GM21423 (cell line): ENCODE results near the gene SRC.

ENCODE experiments used
- ATAC-seq: cut with Tn5 transposase; IDR thresholded peaks from one replicate; pipeline ENCODE4 v1.9.1; 2021; ENCODE audit warnings: mild to moderate bottlenecking, moderate library complexity; ENCODE audit not compliant: unreplicated experiment

SRC gene

DNA sequence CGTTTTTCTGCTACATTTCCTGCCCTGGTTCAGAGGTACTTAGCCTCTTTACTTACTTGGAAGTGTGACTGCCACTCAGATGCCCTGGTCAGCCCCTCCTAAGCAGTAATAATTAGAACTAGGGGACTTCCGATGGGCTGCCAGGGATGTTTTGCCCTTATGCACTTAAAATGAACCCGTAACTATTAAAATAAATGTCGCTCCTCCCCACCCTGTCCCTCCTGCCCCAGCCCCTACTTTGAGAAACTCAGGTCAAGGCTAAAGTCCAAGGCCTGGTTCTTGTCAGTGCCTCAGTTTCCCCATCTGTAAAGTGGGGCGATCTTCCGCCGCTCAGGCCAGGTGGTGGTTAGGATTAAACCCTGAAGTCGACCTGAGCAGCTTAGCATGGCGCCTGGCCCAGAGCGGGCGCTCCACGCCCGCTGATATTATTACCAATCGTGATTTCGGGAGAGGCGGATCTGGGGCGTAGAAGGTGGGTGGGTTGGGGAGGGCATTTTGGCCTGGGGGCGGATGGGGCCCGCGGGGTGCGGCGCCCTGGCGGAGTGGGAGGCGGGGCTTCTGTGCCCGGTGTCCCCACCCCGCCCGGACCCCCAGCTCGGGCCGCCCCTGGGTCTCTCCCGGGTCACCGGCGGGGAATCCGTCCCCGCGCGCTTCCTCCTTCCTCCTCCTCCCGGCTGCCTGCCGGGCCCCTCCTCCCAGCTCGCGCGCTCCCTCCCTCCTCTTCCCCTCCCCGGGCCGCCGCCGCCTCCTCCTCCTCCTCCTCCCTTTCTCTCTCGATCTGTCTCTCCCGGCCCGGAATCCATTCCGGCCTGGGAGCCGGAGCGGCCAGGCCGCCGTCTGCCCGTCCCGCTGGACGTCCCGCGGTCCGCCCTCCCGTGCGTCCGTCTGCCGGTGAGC is at the start of gene SRC:
Gene SRC (plus strand): TSS at position 802 of the 897 bp plus-strand sequence. CDS start 38,014 bp downstream, outside the sequence.
- ATAC-seq, result no peak

DNA sequence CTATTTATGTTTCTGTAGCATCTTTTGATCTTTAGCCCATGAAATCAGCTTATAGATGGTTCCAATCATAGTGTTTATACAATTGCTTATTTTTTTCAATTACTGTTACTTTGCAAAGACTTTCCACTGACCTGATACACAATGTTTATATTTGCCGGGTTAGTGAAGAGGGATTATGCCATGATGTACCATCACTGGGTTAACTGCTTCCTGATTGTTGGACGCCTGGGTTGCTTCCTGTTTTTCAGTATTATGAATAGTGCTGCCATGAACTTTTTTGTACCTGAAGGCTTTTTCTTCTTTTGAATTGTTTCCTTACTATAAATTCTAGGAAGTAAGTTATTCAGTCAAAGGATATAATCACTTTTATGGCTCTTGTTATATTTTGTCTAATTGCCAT is 49.6 kb upstream of the SRC start:
- ATAC-seq, result no peak

DNA sequence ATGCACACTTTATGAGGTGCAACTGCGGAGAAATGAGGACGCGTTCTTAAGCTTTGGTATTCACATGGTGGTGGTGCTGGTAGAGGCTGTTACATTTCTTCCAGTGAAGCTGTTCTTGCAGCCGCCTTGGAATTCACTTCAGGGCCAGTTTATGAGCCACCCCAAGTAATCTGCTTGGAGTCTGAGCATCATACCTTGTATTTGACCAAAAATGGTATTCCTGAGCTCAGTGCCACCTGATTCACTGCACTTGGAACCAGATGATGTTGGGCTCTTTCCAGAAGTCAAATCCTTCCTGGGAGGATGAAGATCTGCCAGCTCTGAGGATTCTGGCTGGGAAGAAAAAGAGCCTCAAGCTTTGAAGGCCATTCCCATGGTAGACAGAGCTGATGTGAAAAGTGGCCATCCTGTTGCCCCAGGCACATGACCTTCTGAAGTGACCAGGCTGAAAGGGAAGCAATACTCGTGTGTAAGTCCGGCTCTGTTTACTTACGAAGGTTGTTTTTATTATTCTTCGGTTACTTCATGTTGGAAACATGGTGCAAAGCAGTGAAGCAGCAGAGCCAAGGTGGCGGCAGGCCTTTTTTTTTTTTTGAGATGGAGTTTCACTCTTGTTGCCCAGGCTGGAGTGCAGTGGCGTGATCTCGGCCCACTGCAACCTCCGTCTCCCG is 48.7 kb upstream of the SRC start:
- ATAC-seq, result no peak

DNA sequence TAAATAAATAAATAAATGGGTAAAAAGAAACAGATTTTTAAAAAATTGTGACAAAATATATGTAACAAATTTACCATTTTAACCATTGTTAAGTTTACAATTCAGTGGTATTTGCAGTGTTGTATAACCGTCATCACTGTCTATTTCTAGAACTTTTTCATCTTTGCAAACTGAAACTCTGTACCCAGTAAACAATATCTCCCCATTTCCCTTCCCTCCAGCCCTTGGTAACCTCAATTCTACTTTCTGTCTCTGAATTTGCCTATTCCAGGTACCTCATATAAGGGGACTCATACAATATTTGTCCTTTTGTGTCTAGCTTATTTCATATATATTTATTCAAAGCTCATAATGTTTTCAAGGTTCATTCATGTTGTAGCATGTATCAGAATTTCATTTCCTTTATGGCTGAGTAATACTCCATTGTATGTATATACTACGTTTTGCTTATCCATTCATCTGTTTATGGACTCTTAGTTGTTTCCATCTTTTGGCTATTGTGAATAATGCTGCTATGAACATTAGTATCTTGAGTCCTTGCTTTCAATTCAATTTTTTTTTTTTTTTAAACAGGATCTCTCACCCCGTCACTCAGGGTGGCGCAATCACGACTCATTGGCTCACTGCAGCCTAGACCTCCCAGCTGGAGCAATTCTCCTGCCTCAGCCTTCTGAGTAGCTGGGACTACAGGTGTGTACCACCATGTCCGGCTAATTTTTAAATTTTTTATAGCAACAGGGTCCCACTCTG is 47.6 kb upstream of the SRC start:
- no peak for ATAC-seq

DNA sequence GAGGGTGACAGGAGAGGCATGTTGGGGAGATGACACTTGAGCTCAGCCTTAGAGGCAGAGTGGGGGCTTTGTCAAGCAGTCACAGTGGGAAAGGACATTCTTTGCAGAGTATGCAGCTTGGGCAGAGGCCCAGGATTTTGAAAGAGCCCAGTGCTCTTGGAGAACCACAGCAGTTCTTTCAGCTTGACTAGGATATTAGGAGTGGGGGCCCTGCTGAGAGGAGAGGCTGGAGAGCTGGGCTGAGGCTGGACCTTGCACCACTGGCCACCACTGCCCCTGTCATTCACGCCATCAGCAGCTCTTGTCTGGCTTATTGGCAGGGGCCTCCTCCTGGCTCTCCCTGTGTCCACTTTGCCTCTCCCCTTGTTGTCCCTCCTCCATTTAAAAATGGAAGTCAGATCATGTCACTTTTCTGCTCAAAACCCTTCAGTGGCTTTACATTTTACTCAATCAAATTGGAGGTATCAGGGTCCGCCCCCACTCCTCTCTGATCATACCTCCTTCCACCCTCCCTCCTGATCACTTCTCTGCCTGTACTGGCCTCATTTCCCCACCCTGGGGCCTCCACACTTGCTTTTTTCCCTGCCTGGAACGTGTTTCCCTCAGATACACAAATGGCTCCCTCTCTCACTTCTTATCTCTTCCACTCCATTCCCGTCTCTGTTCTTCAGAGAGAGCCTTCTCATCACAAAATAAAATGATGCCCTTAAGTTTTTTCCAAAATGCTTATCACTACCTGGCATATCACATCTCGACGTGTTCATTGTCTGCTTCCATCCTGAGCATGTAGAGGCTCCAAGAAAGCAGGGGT is 46.0 kb upstream of the SRC start:
- ATAC-seq, result no peak

DNA sequence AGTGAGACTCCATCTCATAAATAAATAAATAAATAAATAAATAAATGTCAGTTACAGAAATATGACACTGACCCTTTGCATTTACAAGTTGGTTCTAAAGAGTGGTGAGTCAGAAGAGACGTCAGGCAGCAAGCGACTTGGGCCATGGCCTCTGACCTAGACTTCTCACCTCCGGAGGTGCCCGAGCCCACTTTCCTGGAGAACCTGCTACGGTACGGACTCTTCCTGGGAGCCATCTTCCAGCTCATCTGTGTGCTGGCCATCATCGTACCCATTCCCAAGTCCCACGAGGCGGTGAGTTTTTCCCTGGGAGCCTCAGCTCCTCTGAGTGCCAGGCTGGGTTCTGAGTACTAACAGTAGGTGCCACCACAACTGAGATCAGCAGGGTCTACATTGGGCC is 44.8 kb upstream of the SRC start:
- no peak for ATAC-seq

DNA sequence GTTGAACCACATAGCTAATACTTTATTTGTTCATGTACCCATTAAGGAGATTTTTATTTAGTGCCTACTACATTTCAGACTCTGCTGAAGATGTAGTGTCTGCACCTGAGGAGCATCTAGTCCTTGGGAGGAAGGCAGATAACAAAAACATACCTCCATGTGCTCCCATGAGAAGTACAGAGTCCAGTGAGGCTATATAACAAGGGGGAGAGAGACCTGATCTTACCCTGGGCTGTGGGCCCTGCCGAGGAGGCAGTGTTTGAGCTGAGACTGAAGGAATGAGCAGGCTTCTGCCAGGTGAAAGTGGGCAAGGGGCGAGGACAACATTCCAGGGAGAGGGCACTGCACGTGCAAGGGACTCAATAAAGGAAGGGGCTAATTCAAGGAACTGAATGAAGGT is 44.4 kb upstream of the SRC start:
- ATAC-seq, result no peak

DNA sequence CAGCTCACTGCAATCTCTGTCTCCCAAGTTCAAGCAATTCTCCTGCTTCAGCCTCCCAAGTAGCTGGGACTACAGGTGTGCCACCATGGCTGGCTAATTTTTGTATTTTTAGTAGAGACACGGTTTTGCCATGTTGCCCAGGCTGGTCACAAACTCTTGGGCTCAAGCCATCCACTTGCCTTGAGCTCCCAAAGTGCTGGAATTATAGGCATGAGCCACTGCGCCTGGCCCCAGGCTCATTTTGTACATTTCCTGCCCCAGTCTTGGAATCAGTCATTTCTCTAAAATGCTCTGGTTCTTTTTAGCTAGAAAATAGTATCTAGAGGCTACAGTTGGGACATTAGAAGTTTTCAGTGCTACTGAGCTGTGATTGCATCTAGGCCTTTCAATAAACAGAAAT is 43.0 kb upstream of the SRC start:
- ATAC-seq, result no peak

DNA sequence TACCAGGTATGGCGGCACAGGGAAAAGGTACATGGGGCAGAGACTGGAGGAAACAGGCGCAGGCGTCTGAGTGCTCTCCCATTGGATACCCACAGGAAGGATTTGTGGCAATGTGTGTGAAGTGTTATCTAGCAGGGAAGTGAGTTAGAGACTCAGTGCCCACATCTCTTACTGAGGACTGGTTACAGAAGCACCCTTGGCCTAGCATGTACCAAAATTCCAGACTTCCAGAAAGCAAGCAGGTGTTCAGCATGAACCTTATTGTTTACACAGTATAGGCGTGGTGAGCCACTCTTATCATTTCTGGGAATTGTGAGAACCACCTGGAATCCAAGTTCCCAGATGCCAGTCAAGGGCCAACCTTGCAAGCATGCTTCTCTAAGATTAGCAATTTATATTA is 42.3 kb upstream of the SRC start:
- ATAC-seq, result no peak

DNA sequence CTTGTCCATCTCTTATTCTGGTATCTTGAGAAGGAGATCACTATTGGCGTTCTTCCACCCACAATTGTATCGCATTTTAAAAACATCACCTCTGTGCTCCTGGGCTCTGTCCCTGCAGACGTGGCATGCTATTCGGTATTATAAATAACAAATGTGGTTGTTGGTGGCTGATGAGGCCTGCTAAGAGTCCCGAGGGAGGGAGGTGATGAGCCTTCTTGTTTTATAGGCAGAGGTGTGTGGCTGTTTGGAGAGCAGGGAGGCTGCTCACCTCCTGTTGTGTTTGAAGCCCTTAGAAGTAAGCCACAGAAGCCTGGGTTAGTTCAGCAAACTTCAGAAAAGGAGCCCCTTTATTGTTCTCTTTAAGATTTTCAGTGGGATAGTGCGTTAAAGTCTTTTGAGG is 40.9 kb upstream of the SRC start:
- ATAC-seq, result no peak

DNA sequence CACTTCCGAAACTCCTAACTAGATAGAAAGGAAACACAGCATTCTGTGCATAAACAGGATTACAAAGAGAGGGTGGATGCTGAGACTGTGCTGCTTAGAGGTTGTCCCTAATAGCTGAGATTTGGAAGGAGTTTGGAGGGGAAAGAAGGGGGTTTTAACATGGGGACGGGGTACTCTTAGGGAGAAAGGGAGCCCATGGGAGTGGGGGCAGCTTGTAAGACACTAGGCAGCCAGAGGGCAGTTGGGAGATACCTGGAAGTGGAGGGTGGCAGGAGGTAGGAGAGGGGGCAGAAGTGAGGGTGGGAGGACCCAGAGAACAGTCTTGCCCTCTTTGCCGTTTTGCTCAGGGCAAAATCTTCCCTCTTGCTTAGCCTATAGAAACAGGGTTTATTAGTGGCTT is 40.1 kb upstream of the SRC start:
- no peak for ATAC-seq

DNA sequence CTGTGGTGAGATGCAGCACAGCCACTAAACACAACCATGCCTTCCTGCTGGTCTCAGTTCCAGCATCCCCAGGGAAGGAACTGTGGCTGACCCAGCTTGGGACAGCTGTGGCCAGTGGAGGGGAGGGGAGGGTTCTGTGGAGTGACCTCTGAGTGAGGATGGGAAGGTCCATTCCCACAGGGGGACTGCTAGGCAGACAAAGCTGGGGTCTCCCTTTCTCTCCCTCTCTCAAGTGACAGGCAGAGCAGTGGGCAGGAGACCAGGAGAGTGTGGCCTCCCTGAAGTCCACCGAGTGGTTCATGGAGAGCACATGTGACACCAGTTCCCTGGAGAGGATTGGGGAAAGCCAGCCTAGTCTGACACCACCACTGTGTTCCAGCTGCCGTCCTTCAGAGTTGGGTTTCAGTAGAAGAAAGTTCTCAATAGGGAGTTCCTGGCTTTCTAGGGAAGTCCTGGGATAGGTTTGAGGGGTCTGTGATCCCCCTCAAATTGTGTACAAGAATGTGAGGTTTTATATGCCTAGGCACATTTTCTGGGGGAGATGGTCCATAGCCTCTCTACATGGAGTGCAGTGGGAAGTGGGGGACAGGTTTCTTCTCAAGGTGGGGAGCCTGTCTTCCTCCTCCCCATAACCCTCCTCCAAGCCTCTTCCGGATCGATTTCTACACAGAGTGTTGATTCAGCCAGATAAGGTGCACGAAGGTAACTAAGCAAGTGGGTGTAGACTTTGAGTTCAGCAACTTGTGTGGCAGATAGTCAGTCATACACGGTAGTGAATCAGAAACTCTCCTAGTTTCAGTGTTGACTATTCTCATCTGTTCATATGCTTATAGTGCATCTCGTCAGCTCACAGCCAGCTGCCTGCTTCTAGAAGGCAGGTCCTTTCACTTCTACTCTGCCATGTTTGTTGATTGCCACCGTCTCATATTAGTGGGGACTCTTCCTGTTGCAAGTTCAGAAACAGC is 37.6 kb upstream of the SRC start:
- ATAC-seq, result peak; percentile 78

DNA sequence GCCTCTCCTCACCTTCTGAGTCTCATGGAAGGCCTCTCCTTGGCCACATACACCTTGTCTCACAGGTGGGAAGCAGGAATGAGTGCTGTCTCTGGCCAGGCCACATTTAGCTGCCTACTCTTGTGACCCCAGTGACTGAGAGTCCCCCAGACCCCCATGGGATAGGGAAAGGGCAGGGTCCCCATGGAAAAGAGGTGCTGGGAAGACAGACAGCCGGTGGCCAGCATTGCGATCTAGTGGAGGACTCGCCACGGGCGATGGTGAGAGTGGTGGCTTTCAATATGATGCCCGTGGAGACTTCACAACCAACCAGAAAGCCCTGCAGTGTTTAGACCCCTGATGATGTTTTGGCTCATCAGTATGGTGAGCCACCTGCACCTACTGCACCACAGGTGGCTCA is 36.6 kb upstream of the SRC start:
- ATAC-seq, result no peak

DNA sequence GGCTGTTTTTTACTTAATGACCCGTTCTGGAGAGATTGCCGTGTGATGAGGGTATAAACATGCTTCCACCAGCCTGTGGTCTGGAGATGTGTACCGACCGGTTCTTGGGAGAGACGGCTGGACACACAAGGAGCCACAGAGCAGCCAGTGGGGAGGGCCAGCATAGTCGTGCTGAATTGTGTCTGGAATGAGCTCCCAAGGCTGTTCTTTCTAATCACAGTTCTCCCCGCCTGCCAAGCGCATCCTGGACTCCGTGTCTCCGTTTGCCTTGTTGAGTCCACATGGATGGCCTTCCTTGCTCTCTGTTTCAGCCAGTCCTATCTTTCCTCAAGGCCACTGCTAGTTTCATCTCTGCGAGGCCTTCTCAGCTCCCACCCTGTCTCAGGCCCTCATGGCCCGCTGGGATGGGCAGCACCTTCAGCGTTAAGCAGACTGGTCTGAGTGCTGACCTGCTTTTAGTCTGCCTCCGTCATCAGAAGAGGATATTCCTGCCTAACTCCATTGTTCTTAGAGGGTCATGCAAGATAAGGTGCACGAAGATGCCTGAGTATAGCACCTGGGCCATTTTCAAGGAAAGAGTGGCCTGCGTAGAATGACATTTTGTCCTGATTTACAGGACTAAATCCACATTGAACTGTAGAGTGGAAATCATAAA is 35.9 kb upstream of the SRC start:
- no peak for ATAC-seq

DNA sequence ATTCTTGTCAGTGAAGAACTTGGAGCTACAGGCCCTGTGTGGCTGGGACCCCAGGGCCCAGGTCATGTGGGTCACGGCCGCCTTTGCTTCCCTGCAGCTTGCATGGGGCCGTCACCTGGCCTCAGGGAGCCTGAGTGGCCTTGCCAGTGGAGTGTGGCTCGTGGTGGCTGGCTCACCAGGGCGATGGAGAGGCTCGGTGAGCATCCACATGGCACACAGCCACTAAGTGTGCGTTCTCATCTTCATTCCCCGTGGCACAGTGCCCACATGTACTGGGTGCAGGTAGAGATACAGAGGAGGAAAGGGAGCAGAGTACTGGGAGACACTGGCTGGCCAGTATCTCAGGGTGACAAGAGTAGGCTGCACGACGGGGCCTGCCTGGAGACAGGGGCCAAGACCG is 35.0 kb upstream of the SRC start:
- no peak for ATAC-seq

DNA sequence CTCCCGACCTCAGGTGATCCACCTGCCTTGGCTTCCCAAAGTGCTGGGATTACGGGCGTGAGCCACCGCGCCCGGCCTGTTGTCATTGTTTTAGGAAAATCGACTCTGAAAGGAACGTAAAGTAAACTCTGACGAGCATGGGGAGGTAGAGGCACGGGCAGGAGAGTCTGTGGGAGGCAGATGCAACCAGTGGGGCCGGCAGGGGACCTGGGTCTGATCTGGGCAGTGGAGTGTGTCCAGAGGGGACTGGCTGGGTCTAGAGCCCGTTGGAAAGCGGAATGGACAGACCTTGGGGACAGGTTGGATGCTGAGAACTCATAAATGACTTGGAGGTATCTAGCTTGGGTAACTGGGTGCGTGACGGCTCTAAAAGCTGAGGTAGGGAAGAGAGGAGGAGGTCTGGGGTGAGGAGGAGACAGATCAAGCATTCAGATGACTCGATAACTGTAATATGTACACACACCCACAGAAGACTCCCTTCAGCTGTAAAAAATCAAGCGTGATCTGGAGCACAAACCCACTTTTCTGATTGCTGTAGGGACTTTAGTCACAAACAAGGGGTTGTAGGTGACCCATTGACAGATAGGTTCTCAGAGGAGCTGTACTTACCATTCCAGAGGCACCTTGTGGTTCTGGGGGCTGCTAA is 34.1 kb upstream of the SRC start:
- ATAC-seq, result no peak

DNA sequence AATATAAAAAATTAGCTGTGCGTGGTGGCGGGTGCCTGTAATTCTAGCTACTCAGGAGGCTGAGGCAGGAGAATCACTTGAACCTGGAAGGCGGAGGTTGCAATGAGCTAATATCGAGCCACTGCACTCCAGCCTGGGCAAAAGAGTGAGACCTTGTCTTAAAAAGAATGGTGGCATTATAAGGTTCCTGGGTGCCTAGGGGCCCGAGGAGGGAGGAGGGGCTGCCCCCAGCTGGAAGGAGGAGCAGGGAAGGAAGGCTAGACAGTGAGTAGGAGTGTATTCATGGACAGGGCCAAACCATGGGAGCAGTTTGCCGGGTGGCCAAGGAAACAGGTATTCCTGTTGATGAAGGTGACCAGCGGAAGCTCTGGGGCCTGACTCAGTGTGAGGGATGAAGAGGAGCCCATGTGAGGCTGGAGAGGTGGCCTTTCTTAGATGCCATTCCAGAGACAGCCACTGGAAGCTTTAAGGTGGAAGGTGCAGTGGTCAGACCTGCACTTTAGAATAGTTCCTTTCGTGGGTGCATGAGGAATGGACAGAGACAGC is 32.3 kb upstream of the SRC start:
- no peak for ATAC-seq

DNA sequence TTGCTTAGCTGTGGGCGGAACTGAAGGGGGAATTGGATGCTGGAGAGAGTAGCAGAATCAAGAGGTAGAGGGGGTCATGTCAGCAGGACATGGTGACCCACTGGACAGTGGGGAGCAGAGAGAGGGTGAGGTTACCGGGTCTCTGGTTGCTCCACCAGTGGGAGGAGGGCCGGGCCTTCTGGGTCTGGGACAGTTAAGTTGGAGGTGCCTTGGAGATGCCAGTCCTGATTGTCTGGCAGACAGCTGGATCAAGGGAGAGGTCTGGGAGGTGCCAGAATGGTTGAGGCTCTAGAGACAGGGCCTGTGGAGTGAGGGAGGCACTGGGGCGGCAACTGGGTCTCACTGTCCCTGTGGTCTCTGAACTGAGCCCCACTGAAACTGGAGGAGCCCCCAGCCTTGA is 31.8 kb upstream of the SRC start:
- ATAC-seq, result no peak
